OCI-LY1 (cell line): ENCODE measurements around the gene GPR176.

Source experiments
- H2AFZ ChIP-seq: fragments of 200-600 bp; sonication (generic), shearing (Covaris generic); 2 replicates; pipeline ENCODE4 v1.6.0; 2014; ENCODE audit warnings: antibody characterized with exemption, mild to moderate bottlenecking, low read length
- H3F3A ChIP-seq: fragments of 200-600 bp; sonication (generic), shearing (Covaris generic); 2 replicates; pipeline ENCODE4 v1.6.0; 2014; ENCODE audit warnings: mild to moderate bottlenecking, antibody characterized with exemption, low read length, moderate library complexity; ENCODE audit not compliant: insufficient read depth
- H3K27ac ChIP-seq: fragments of 200-600 bp; sonication (generic); 2 replicates; pipeline ENCODE4 v1.5.1; 2014; ENCODE audit warnings: low read length, mixed run types, mild to moderate bottlenecking, low read depth; ENCODE audit not compliant: poor library complexity, severe bottlenecking
- H3K27me3 ChIP-seq: fragments of 200-600 bp; sonication (generic); 2 replicates; pipeline ENCODE4 v1.6.0; 2014; ENCODE audit warnings: antibody characterized with exemption, mild to moderate bottlenecking, low read length, moderate library complexity; ENCODE audit not compliant: insufficient read depth
- H3K36me3 ChIP-seq: fragments of 200-600 bp; sonication (generic); 2 replicates; pipeline ENCODE4 v1.6.1; 2014; ENCODE audit warnings: mild to moderate bottlenecking, antibody characterized with exemption, low read length, moderate library complexity, mixed read lengths; ENCODE audit not compliant: insufficient read depth
- H3K4me1 ChIP-seq: fragments of 200-600 bp; sonication (generic); 2 replicates; pipeline ENCODE4 v1.5.1; 2014; ENCODE audit warnings: mild to moderate bottlenecking, low read length, moderate library complexity; ENCODE audit not compliant: insufficient read depth, severe bottlenecking
- H3K4me2 ChIP-seq: fragments of 200-600 bp; sonication (generic), shearing (Covaris generic); 2 replicates; pipeline ENCODE4 v1.6.1; 2014; ENCODE audit warnings: low read length
- H3K4me3 ChIP-seq: fragments of 200-600 bp; sonication (generic); 2 replicates; pipeline ENCODE4 v1.5.1; 2014; ENCODE audit warnings: low read length, low read depth, mild to moderate bottlenecking, mixed read lengths; ENCODE audit not compliant: poor library complexity, severe bottlenecking
- H3K79me2 ChIP-seq: fragments of 200-600 bp; shearing (Covaris generic); 2 replicates; pipeline ENCODE4 v1.6.1; 2016; ENCODE audit warnings: mixed run types, low read length, mixed read lengths; ENCODE audit not compliant: insufficient read depth
- H3K9ac ChIP-seq: fragments of 200-600 bp; sonication (generic), shearing (Covaris generic); 2 replicates; pipeline ENCODE4 v1.6.1; 2014; ENCODE audit warnings: mild to moderate bottlenecking, low read length, mixed read lengths
- H3K9me2 ChIP-seq: fragments of 200-600 bp; sonication (generic), shearing (Covaris generic); 2 replicates; pipeline ENCODE4 v1.6.1; 2014; ENCODE audit warnings: low read depth, mild to moderate bottlenecking, low read length, mixed read lengths
- H3K9me3 ChIP-seq: fragments of 200-600 bp; shearing (Covaris generic); 2 replicates; pipeline ENCODE4 v1.6.1; 2014; ENCODE audit warnings: low read length, mixed read lengths
- H4K20me1 ChIP-seq: fragments of 200-600 bp; sonication (generic), shearing (Covaris generic); 2 replicates; pipeline ENCODE4 v1.6.0; 2016; ENCODE audit warnings: mild to moderate bottlenecking, low read length; ENCODE audit not compliant: insufficient read depth
- CTCF ChIP-seq: fragments of 200-600 bp; sonication (generic), shearing (Covaris generic); IDR thresholded peaks from 2 replicates; pipeline ENCODE4 v1.5.1; 2017; ENCODE audit warnings: mild to moderate bottlenecking, antibody characterized with exemption, low read length, moderate library complexity, mixed read lengths
- EZH2 ChIP-seq: fragments of 200-600 bp; sonication (generic), shearing (Covaris generic); IDR thresholded peaks from 2 replicates; pipeline ENCODE4 v1.8.0; 2017; ENCODE audit warnings: borderline replicate concordance, mixed run types, mild to moderate bottlenecking, antibody characterized with exemption, low read length, moderate library complexity, mixed read lengths

GPR176 gene

GRCh38 chr15:39781147-39781966 is 138.7 kb downstream of the GPR176 start:
- no peak overlapping the region for H3K4me2 ChIP-seq
- no peaks in the 10 kb centered on the region for H3K79me2 ChIP-seq
- H3K4me1 ChIP-seq: peaks cover 31% of the 10 kb centered on the region
- no peaks in the 10 kb centered on the region for H4K20me1 ChIP-seq
- H2AFZ ChIP-seq: peak overlapping the region; percentile 95; the same call in 1 of the 2 replicates
- H3K9me3 ChIP-seq: peaks cover 8% of the 10 kb centered on the region
- H3K4me3 ChIP-seq: no peak overlapping the region
- H3K27me3 ChIP-seq: no peaks in the 10 kb centered on the region
- H3K36me3 ChIP-seq: no peaks in the 10 kb centered on the region
- H3K9me2 ChIP-seq: no peaks in the 10 kb centered on the region
- TF ChIP-seq CTCF (no peak), EZH2 (no peak)
- H3K27ac ChIP-seq: no peak overlapping the region
- H3F3A ChIP-seq: no peaks in the 10 kb centered on the region
- no peak overlapping the region for H3K9ac ChIP-seq

- Histone ChIP-seq H2AFZ (no peak overlapping the region), H3K27ac (no peak overlapping the region), H3K9me2 (no peaks in the 10 kb centered on the region), H4K20me1 (no peaks in the 10 kb centered on the region), H3K36me3 (no peaks in the 10 kb centered on the region), H3K9ac (no peak overlapping the region), H3K4me1 (peaks cover 4% of the 10 kb centered on the region), H3K4me2 (no peak overlapping the region), H3K79me2 (no peaks in the 10 kb centered on the region), H3F3A (no peaks in the 10 kb centered on the region), H3K27me3 (no peaks in the 10 kb centered on the region), H3K4me3 (no peak overlapping the region), H3K9me3 (peaks cover 8% of the 10 kb centered on the region)
- TF ChIP-seq EZH2 (no peak), CTCF (no peak)
Observed at GRCh38 chr15:39778021-39778420, 142.0 kb downstream of the GPR176 start.

GRCh38 chr15:39777496-39777895 is 142.6 kb downstream of the GPR176 start:
- Histone ChIP-seq H3K36me3 (no peaks in the 10 kb centered on the region), H3K9ac (no peak overlapping the region), H3K27me3 (no peaks in the 10 kb centered on the region), H3K27ac (no peak overlapping the region), H3K4me1 (peaks cover 4% of the 10 kb centered on the region), H3K4me3 (no peak overlapping the region), H2AFZ (no peak overlapping the region), H3F3A (no peaks in the 10 kb centered on the region), H3K79me2 (no peaks in the 10 kb centered on the region), H4K20me1 (no peaks in the 10 kb centered on the region), H3K9me2 (no peaks in the 10 kb centered on the region), H3K4me2 (no peak overlapping the region), H3K9me3 (peaks cover 8% of the 10 kb centered on the region)
- TF ChIP-seq CTCF: no peak
- TF ChIP-seq EZH2: no peak
